ENCODE measurements around the gene STEAP3. TPM values are rescaled to one million over a fixed set of nuclear protein-coding genes. Genes with fewer than 3 reads are reported as not detected.

STEAP3 gene
- total RNA-seq, 1 experiment from 2014 or later, result 15.4 TPM

DNA sequence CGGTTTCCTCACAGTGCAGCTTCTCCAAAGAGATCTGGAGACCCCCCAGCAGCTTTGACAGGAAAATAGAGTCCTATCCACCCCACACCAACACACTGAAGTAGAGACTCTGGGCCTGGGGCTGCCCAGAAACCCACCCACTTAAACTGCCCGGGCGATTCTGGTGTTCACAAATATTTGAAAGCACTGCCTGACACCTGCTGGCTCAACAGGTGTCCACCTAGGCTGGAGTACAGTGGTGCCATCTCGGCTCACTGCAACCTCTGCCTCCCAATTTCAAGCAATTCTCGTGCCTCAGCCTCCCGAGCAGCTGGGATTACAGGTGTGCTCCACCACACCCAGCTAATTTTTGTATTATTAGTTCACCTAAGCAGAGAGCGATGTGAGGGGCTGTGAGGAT lies 5.3 kb downstream of the STEAP3 start:
- Mint-ChIP-seq H3K4me1 (peaks cover 32 to 41% of the 10 kb centered on the region in 2 experiments), H3K27ac (no peak overlapping the region), H3K9me3 (no peaks in the 10 kb centered on the region), H3K4me3 (no peak overlapping the region), H3K27me3 (ENCODE audit: low read depth) (peaks cover 8% of the 10 kb centered on the region), H3K36me3 (ENCODE audit: insufficient read depth in 1 of 3, low read depth in 3 of 3) (peaks cover 0 to 5% (median 0%) of the 10 kb centered on the region in 3 experiments; a peak in 2 of 7 replicates)
- H2BK15ac ChIP-seq (ENCODE audit: low read depth, low read length), result no peak overlapping the region
- no peak overlapping the region for H2AK5ac ChIP-seq (ENCODE audit: insufficient read length, low read length)
- no peak overlapping the region for H3K23ac ChIP-seq (ENCODE audit: insufficient read length, low read depth, low read length)
- no peak overlapping the region for H4K91ac ChIP-seq (ENCODE audit: insufficient read length, low read depth, low read length)
- H3K27ac ChIP-seq (ENCODE audit: insufficient read length, low read depth, low read length), result no peak overlapping the region
- H2BK12ac ChIP-seq (ENCODE audit: insufficient read length, low read depth, low read length), result no peak overlapping the region
- H2BK120ac ChIP-seq (ENCODE audit: low read depth, low read length, poor library complexity, severe bottlenecking), result no peak overlapping the region
- H2BK20ac ChIP-seq (ENCODE audit: low read depth, low read length, poor library complexity, severe bottlenecking), result no peak overlapping the region
- no peaks in the 10 kb centered on the region for H3K27me3 ChIP-seq (ENCODE audit: insufficient read depth, low read length)
- no peaks in the 10 kb centered on the region for H3K9me3 ChIP-seq (ENCODE audit: control insufficient read depth, low read depth, low read length)
- no peaks in the 10 kb centered on the region for H3K79me2 ChIP-seq (ENCODE audit: insufficient read depth, low read length)
- no peak overlapping the region for H3T11ph ChIP-seq (ENCODE audit: low read length)
- no peak overlapping the region for H3K9ac ChIP-seq (ENCODE audit: extremely low read depth, insufficient read length, low read length)
- H4K5ac ChIP-seq (ENCODE audit: insufficient read length, low read depth, low read length), result no peak overlapping the region
- peaks cover 8% of the 10 kb centered on the region for H3K23me2 ChIP-seq (ENCODE audit: insufficient read length, low read depth, low read length, poor library complexity, severe bottlenecking)
- H3K14ac ChIP-seq (ENCODE audit: insufficient read depth, low read length), result no peak overlapping the region
- H4K8ac ChIP-seq (replicated peaks; ENCODE audit: insufficient read length, low read depth, low read length), result no peak overlapping the region
- H3K18ac ChIP-seq (ENCODE audit: insufficient read length, low read depth, low read length), result no peak overlapping the region
- no peak overlapping the region for H3K4me2 ChIP-seq (ENCODE audit: insufficient read depth, insufficient read length, low read length)
- H3K4me1 ChIP-seq (ENCODE audit: insufficient read depth, low read length), result no peaks in the 10 kb centered on the region; the same call in 1 of the 2 replicates
- H2BK5ac ChIP-seq (ENCODE audit: insufficient read length, low read length), result no peak overlapping the region
- no peaks in the 10 kb centered on the region for H3K79me1 ChIP-seq (ENCODE audit: insufficient read depth, low read depth, low read length, poor library complexity, severe bottlenecking)
- TF ChIP-seq, protein P1, sequence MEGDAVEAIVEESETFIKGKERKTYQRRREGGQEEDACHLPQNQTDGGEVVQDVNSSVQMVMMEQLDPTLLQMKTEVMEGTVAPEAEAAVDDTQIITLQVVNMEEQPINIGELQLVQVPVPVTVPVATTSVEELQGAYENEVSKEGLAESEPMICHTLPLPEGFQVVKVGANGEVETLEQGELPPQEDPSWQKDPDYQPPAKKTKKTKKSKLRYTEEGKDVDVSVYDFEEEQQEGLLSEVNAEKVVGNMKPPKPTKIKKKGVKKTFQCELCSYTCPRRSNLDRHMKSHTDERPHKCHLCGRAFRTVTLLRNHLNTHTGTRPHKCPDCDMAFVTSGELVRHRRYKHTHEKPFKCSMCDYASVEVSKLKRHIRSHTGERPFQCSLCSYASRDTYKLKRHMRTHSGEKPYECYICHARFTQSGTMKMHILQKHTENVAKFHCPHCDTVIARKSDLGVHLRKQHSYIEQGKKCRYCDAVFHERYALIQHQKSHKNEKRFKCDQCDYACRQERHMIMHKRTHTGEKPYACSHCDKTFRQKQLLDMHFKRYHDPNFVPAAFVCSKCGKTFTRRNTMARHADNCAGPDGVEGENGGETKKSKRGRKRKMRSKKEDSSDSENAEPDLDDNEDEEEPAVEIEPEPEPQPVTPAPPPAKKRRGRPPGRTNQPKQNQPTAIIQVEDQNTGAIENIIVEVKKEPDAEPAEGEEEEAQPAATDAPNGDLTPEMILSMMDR (conservative IDR thresholded peaks at IDR 0.05), result no peak
- H3K56ac ChIP-seq (ENCODE audit: insufficient read length, low read depth, low read length), result no peak overlapping the region
- DNase-seq, result no peak
- no CpG with 5 or more reads among the region's 7 CpGs for WGBS (ENCODE audit: extremely low coverage, insufficient read length, low lambda C conversion rate)
- H3K4ac ChIP-seq (ENCODE audit: low read depth, low read length), result no peak overlapping the region
- H4K20me1 ChIP-seq (ENCODE audit: control insufficient read depth, insufficient read depth, insufficient read length), result no peaks in the 10 kb centered on the region
- H2AFZ ChIP-seq (ENCODE audit: low read length), result no peak overlapping the region
